HCT116 (cell line): ENCODE data around the gene ZSWIM8. TPM values are rescaled to one million over a fixed set of nuclear protein-coding genes. Genes with fewer than 3 reads are reported as not detected.
A peak's percentile ranks its signal among the peaks of the same experiment; 100 is the strongest.

ENCODE experiments used
- ATAC-seq: fragments of 200-7000 bp; cut with Tn5 transposase; 2 replicates; pipeline ENCODE4 v1.9.1; 2020; ENCODE audit warnings: mild to moderate bottlenecking, moderate library complexity
- BruUV-seq: library from RNA; stranded (reverse); fragments of 400-500 nt; replicated peaks from 2 replicates; lab custom pipeline; 2021; lab: Mats Ljungman, UMichigan
- CTCF ChIA-PET: fragments of 300-600 bp; sonication (Branson Sonifier 250); formaldehyde crosslinking; loops from one replicate; lab custom pipeline; 2021; ENCODE audit warnings: antibody characterized with exemption; lab: Charles Lee
- POLR2A ChIA-PET: fragments of 300-600, 350-600 bp; sonication (Branson Sonifier 250); formaldehyde crosslinking; loops from one replicate; lab custom pipeline; 2021; ENCODE audit warnings: antibody characterized with exemption; lab: Charles Lee
- RAD21 ChIA-PET, 2 experiments: fragments of 300-600 bp; sonication (Branson Sonifier 250); formaldehyde crosslinking; loops; one replicate each; lab custom pipeline; 2023; ENCODE audit warnings: low total read pairs in 2 of 2; ENCODE audit not compliant: uncharacterized antibody in 2 of 2, unreplicated experiment in 2 of 2, low non-redundant PET in 1 of 2; lab: Charles Lee
- DNase-seq: peaks from one replicate; pipeline ENCODE4 v3.0.0-alpha.2; 2010; ENCODE audit warnings: low read depth, low spot score
- H2AFZ ChIP-seq: fragments of 200-600 bp; shearing (Covaris generic), sonication (generic); 2 replicates; pipeline ENCODE4 v1.6.1; 2017; ENCODE audit warnings: low read depth, mixed run types, mixed read lengths, antibody characterized with exemption, low read length; ENCODE audit not compliant: poor library complexity, severe bottlenecking
- H3K27ac ChIP-seq: 2 replicates; pipeline ENCODE4 v1.5.1; 2012; ENCODE audit warnings: low read depth, low read length
- H3K27me3 ChIP-seq: fragments of 200-600 bp; sonication (generic); 2 replicates; pipeline ENCODE4 v1.6.1; 2016; ENCODE audit warnings: mixed run types, low read length, mixed read lengths; ENCODE audit not compliant: insufficient read depth
- H3K36me3 ChIP-seq, 2 experiments: fragments of 200-500 bp in 1 of 2; fragments of 200-600 bp in 1 of 2; sonication (Bioruptor generic) in 1 of 2; sonication (generic) in 1 of 2; 2 replicates each; pipeline versions ENCODE4 v1.5.1 to v1.6.1; 2014 to 2016; ENCODE audit warnings: low read length in 2 of 2, inconsistent platforms in 1 of 2, mixed read lengths in 1 of 2, mixed run types in 1 of 2; ENCODE audit not compliant: insufficient read depth in 2 of 2, control insufficient read depth in 1 of 2
- H3K4me1 ChIP-seq, 2 experiments: fragments of 200-600 bp in 1 of 2; sonication (generic) in 1 of 2; 2 replicates each; pipeline versions ENCODE4 v1.5.1 to v1.6.1; 2012 to 2017; ENCODE audit warnings: low read length in 2 of 2, inconsistent platforms in 1 of 2, mild to moderate bottlenecking in 1 of 2, mixed read lengths in 1 of 2, mixed run types in 1 of 2, moderate library complexity in 1 of 2; ENCODE audit not compliant: insufficient read depth in 2 of 2, control insufficient read depth in 1 of 2
- H3K4me2 ChIP-seq: fragments of 200-600 bp; sonication (generic); 2 replicates; pipeline ENCODE4 v1.6.1; 2017; ENCODE audit warnings: mixed run types, low read length, mixed read lengths
- H3K4me3 ChIP-seq, 2 experiments: fragments of 200-600 bp in 1 of 2; sonication (generic) in 1 of 2; replicated peaks in 1 of 2; 2 replicates each; pipeline ENCODE4 v1.5.1; 2011 to 2016; ENCODE audit warnings: low read length in 2 of 2, control low read depth in 1 of 2, low read depth in 1 of 2, mild to moderate bottlenecking in 1 of 2, mixed read lengths in 1 of 2, mixed run types in 1 of 2
- H3K79me2 ChIP-seq: fragments of 200-600 bp; sonication (generic); 2 replicates; pipeline ENCODE4 v1.6.1; 2017; ENCODE audit warnings: mild to moderate bottlenecking, mixed run types, low read length, moderate library complexity, mixed read lengths; ENCODE audit not compliant: insufficient read depth
- H3K9ac ChIP-seq: fragments of 200-600 bp; sonication (generic); 2 replicates; pipeline ENCODE4 v1.6.1; 2016; ENCODE audit warnings: low read length, mixed read lengths
- H3K9me2 ChIP-seq: fragments of 200-600 bp; sonication (generic), shearing (Covaris generic); 2 replicates; pipeline ENCODE4 v1.6.1; 2017; ENCODE audit warnings: mixed run types, mild to moderate bottlenecking, moderate library complexity; ENCODE audit not compliant: insufficient read depth
- H3K9me3 ChIP-seq, 2 experiments: fragments of 200-500 bp in 1 of 2; fragments of 200-600 bp in 1 of 2; sonication (Bioruptor generic) in 1 of 2; sonication (generic) in 1 of 2; 2 replicates each; pipeline ENCODE4 v1.6.1; 2014 to 2017; ENCODE audit warnings: low read length in 2 of 2, mixed read lengths in 2 of 2, inconsistent platforms in 1 of 2, low read depth in 1 of 2, mild to moderate bottlenecking in 1 of 2, mixed run types in 1 of 2, moderate library complexity in 1 of 2; ENCODE audit not compliant: control insufficient read depth in 1 of 2, insufficient read depth in 1 of 2
- H4K20me1 ChIP-seq: fragments of 200-600 bp; sonication (generic), shearing (Covaris generic); 2 replicates; pipeline ENCODE4 v1.6.1; 2017; ENCODE audit warnings: mixed run types, mild to moderate bottlenecking, moderate library complexity; ENCODE audit not compliant: insufficient read depth
- ATF3 ChIP-seq: IDR thresholded peaks from 2 replicates; pipeline ENCODE4 v1.6.1; 2012
- CEBPB ChIP-seq: IDR thresholded peaks from 2 replicates; pipeline ENCODE4 v1.6.1; 2012; ENCODE audit warnings: low read depth
- EGR1 ChIP-seq: IDR thresholded peaks from 2 replicates; pipeline ENCODE4 v1.6.1; 2012; ENCODE audit warnings: low read depth
- ELF1 ChIP-seq: IDR thresholded peaks from 2 replicates; pipeline ENCODE4 v1.6.1; 2012; ENCODE audit warnings: low read depth, borderline replicate concordance
- EZH2 ChIP-seq: fragments of 200-600 bp; sonication (generic); IDR thresholded peaks from 2 replicates; pipeline ENCODE4 v1.6.1; 2017; ENCODE audit warnings: antibody characterized with exemption, mixed run types
- EZH2phosphoT487 ChIP-seq: fragments of 200-600 bp; IDR thresholded peaks from 2 replicates; pipeline ENCODE4 v1.6.1; 2018; ENCODE audit warnings: antibody characterized with exemption, borderline replicate concordance
- FOSL1 ChIP-seq: IDR thresholded peaks from 2 replicates; pipeline ENCODE4 v1.6.1; 2012; ENCODE audit warnings: low read depth
- JUND ChIP-seq: IDR thresholded peaks from 2 replicates; pipeline ENCODE4 v1.6.1; 2012
- MAX ChIP-seq: IDR thresholded peaks from 2 replicates; pipeline ENCODE4 v1.6.1; 2012
- SIN3A ChIP-seq: IDR thresholded peaks from 2 replicates; pipeline ENCODE4 v1.6.1; 2012; ENCODE audit warnings: low read depth
- SP1 ChIP-seq: IDR thresholded peaks from 2 replicates; pipeline ENCODE4 v1.6.1; 2012; ENCODE audit warnings: low read depth
- SRF ChIP-seq: IDR thresholded peaks from 2 replicates; pipeline ENCODE4 v1.6.1; 2012; ENCODE audit warnings: low read depth
- TCF7L2 ChIP-seq: IDR thresholded peaks from 2 replicates; pipeline ENCODE4 v1.7.0; 2011; ENCODE audit warnings: borderline replicate concordance, inconsistent platforms; ENCODE audit not compliant: insufficient read depth, insufficient read length; ENCODE audit errors: extremely low read depth
- YY1 ChIP-seq: IDR thresholded peaks from 2 replicates; pipeline ENCODE4 v1.6.1; 2011; ENCODE audit warnings: low read length, low read depth, moderate library complexity, mild to moderate bottlenecking; ENCODE audit not compliant: insufficient replicate concordance; ENCODE audit errors: extremely low read depth
- ZBTB33 ChIP-seq: IDR thresholded peaks from 2 replicates; pipeline ENCODE4 v1.6.1; 2011; ENCODE audit warnings: mild to moderate bottlenecking, low read length, moderate library complexity; ENCODE audit not compliant: insufficient replicate concordance; ENCODE audit errors: extremely low read depth
- ZFX ChIP-seq: fragments of 450-650 bp; IDR thresholded peaks from 2 replicates; pipeline ENCODE4 v1.6.1; 2017
- ZNF274 ChIP-seq: fragments of 200-500 bp; sonication (Bioruptor generic); IDR thresholded peaks from 2 replicates; pipeline ENCODE4 v1.6.1; 2014; ENCODE audit warnings: mild to moderate bottlenecking, low read depth, low read length, inconsistent platforms
- intact Hi-C: fragments of 100-400 bp; cut with micrococcal nuclease; formaldehyde crosslinking; loops from 2 replicates; pipeline ENCODE4 v1.10.0; 2022
- total RNA-seq: library from RNA; stranded (reverse); gene quantifications from one replicate; pipeline ENCODE4 v1.2.1, GENCODE V29; 2021; ENCODE audit not compliant: unreplicated experiment

Gene ZSWIM8
- total RNA-seq, 1 experiment from 2014 or later, result 49.9 TPM

GRCh38 chr10:73758704-73759511 lies 26.5 kb upstream of the ZSWIM8 start:
- intact Hi-C loops, result no loop called here
- no peaks in the 10 kb centered on the region for H3K9me2 ChIP-seq
- H3K79me2 ChIP-seq, result peaks cover 13% of the 10 kb centered on the region
- BruUV-seq, result no TSS peak
- no peak for DNase-seq
- no peak overlapping the region for H3K27ac ChIP-seq
- peaks cover 0 to 41% of the 10 kb centered on the region in 2 experiments; a peak in 3 of 4 replicates for H3K4me1 ChIP-seq
- no peaks in the 10 kb centered on the region for H3K9me3 ChIP-seq
- H2AFZ ChIP-seq, result no peak overlapping the region
- TF ChIP-seq EZH2phosphoT487, result no peak
- TF ChIP-seq ZNF274, result no peak
- no peak for TF ChIP-seq ZBTB33
- TF ChIP-seq SIN3A, result no peak
- no peak for TF ChIP-seq ATF3
- no peak for TF ChIP-seq ZFX
- no peak for TF ChIP-seq FOSL1
- no peak for TF ChIP-seq EGR1
- TF ChIP-seq YY1, result no peak
- TF ChIP-seq SRF, result no peak
- no peak for TF ChIP-seq CEBPB
- no peak for TF ChIP-seq MAX
- TF ChIP-seq SP1, result no peak
- no peak for TF ChIP-seq TCF7L2
- TF ChIP-seq JUND, result no peak
- no peak for TF ChIP-seq EZH2
- TF ChIP-seq ELF1, result no peak
- no peak overlapping the region for H3K9ac ChIP-seq
- RAD21 ChIA-PET, result no interaction called here
- H3K4me2 ChIP-seq, result peak overlapping the region; percentile 15; the same call in 1 of the 2 replicates
- POLR2A ChIA-PET, result interaction anchor here (0.6 to 1.0 kb wide), 2 partner anchors 13 to 16 kb away, joined by 3 read pairs; no protein-coding TSS in a partner anchor
- H3K27me3 ChIP-seq, result no peaks in the 10 kb centered on the region
- H3K36me3 ChIP-seq, result peaks cover 29 to 31% of the 10 kb centered on the region in 2 experiments
- H3K4me3 ChIP-seq, result no peak overlapping the region
- CTCF ChIA-PET, result no interaction called here
- ATAC-seq, result no peak
- H4K20me1 ChIP-seq, result 0 out of 2 replicates have a peak, but pooled peaks cover 4% of the 10 kb centered on the region
